SU-DHL-6 (cell line): ENCODE data around the gene PSME2.

Source experiments
- H2AFZ ChIP-seq: fragments of 200-600 bp; sonication (generic); 2 replicates; pipeline ENCODE4 v1.6.1; 2014; ENCODE audit warnings: low read depth, mild to moderate bottlenecking, moderate library complexity, mixed read lengths, antibody characterized with exemption, low read length; ENCODE audit not compliant: severe bottlenecking
- H3F3A ChIP-seq: fragments of 200-600 bp; shearing (Covaris generic); 2 replicates; pipeline ENCODE4 v1.6.0; 2016; ENCODE audit warnings: antibody characterized with exemption, mild to moderate bottlenecking; ENCODE audit not compliant: insufficient read depth
- H3K27ac ChIP-seq: fragments of 200-600 bp; sonication (generic); 2 replicates; pipeline ENCODE4 v1.5.1; 2016; ENCODE audit warnings: low read depth, mild to moderate bottlenecking, low read length, moderate library complexity, mixed read lengths
- H3K27me3 ChIP-seq: fragments of 200-600 bp; sonication (generic), shearing (Covaris generic); 2 replicates; pipeline ENCODE4 v1.6.0; 2014; ENCODE audit warnings: mild to moderate bottlenecking, low read length
- H3K36me3 ChIP-seq: fragments of 200-600 bp; sonication (generic); 2 replicates; pipeline ENCODE4 v1.6.1; 2014; ENCODE audit warnings: mild to moderate bottlenecking, low read length, mixed read lengths
- H3K4me2 ChIP-seq: fragments of 300-600, 200-600 bp; shearing (Covaris generic), sonication (generic); 2 replicates; pipeline ENCODE4 v1.6.0; 2014; ENCODE audit warnings: low read length, low read depth, mild to moderate bottlenecking; ENCODE audit not compliant: poor library complexity, severe bottlenecking
- H3K4me3 ChIP-seq: fragments of 200-600 bp; sonication (generic); 2 replicates; pipeline ENCODE4 v1.5.1; 2014; ENCODE audit warnings: antibody characterized with exemption, low read length, mild to moderate bottlenecking, mixed read lengths; ENCODE audit not compliant: insufficient read depth, poor library complexity, severe bottlenecking
- H3K79me2 ChIP-seq: fragments of 200-600 bp; sonication (generic); 2 replicates; pipeline ENCODE4 v1.6.1; 2014; ENCODE audit warnings: mild to moderate bottlenecking, low read length, moderate library complexity; ENCODE audit not compliant: insufficient read depth
- H3K9ac ChIP-seq: fragments of 200-600 bp; sonication (generic); 2 replicates; pipeline ENCODE4 v1.7.0; 2014; ENCODE audit warnings: mild to moderate bottlenecking, low read length
- H3K9me2 ChIP-seq: fragments of 200-600 bp; sonication (generic); replicated peaks from 2 replicates; pipeline ENCODE4 v1.6.1; 2014; ENCODE audit warnings: low read length; ENCODE audit not compliant: insufficient read depth
- H3K9me3 ChIP-seq: fragments of 200-600 bp; sonication (generic); 2 replicates; pipeline ENCODE4 v1.6.1; 2014; ENCODE audit warnings: low read length, mixed read lengths; ENCODE audit not compliant: insufficient read depth
- H4K20me1 ChIP-seq: fragments of 200-600 bp; sonication (generic); 2 replicates; pipeline ENCODE4 v1.6.1; 2014; ENCODE audit warnings: low read depth, mild to moderate bottlenecking, antibody characterized with exemption, low read length, moderate library complexity, mixed read lengths
- EZH2phosphoT487 ChIP-seq: fragments of 200-600 bp; sonication (generic), shearing (Covaris generic); conservative IDR thresholded peaks from 2 replicates; pipeline ENCODE4 v1.6.1; 2018; ENCODE audit warnings: mild to moderate bottlenecking, antibody characterized with exemption, low read length, moderate library complexity, mixed read lengths
- TF ChIP-seq, protein P1 (sequence below): fragments of 200-600 bp; sonication (generic); IDR thresholded peaks from one replicate; pipeline ENCODE4 v1.5.1; 2017; ENCODE audit warnings: antibody characterized with exemption, mild to moderate bottlenecking, low read length, moderate library complexity; ENCODE audit not compliant: insufficient read depth, poor library complexity, severe bottlenecking

The PSME2 gene

GRCh38 chr14:24182110-24182882 is 35.9 kb upstream of the PSME2 start:
- H2AFZ ChIP-seq = no peak overlapping the region
- no peak overlapping the region for H3K9ac ChIP-seq
- no peak overlapping the region for H3K4me3 ChIP-seq
- no peaks in the 10 kb centered on the region for H4K20me1 ChIP-seq
- no peak for TF ChIP-seq EZH2phosphoT487
- TF ChIP-seq, protein P1, sequence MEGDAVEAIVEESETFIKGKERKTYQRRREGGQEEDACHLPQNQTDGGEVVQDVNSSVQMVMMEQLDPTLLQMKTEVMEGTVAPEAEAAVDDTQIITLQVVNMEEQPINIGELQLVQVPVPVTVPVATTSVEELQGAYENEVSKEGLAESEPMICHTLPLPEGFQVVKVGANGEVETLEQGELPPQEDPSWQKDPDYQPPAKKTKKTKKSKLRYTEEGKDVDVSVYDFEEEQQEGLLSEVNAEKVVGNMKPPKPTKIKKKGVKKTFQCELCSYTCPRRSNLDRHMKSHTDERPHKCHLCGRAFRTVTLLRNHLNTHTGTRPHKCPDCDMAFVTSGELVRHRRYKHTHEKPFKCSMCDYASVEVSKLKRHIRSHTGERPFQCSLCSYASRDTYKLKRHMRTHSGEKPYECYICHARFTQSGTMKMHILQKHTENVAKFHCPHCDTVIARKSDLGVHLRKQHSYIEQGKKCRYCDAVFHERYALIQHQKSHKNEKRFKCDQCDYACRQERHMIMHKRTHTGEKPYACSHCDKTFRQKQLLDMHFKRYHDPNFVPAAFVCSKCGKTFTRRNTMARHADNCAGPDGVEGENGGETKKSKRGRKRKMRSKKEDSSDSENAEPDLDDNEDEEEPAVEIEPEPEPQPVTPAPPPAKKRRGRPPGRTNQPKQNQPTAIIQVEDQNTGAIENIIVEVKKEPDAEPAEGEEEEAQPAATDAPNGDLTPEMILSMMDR = no peak
- no peaks in the 10 kb centered on the region for H3K9me3 ChIP-seq
- H3K9me2 ChIP-seq = no peaks in the 10 kb centered on the region
- H3K27me3 ChIP-seq = no peaks in the 10 kb centered on the region
- no peak overlapping the region for H3K4me2 ChIP-seq
- H3K27ac ChIP-seq = no peak overlapping the region
- no peaks in the 10 kb centered on the region for H3K36me3 ChIP-seq
- no peaks in the 10 kb centered on the region for H3K79me2 ChIP-seq
- no peaks in the 10 kb centered on the region for H3F3A ChIP-seq

DNA sequence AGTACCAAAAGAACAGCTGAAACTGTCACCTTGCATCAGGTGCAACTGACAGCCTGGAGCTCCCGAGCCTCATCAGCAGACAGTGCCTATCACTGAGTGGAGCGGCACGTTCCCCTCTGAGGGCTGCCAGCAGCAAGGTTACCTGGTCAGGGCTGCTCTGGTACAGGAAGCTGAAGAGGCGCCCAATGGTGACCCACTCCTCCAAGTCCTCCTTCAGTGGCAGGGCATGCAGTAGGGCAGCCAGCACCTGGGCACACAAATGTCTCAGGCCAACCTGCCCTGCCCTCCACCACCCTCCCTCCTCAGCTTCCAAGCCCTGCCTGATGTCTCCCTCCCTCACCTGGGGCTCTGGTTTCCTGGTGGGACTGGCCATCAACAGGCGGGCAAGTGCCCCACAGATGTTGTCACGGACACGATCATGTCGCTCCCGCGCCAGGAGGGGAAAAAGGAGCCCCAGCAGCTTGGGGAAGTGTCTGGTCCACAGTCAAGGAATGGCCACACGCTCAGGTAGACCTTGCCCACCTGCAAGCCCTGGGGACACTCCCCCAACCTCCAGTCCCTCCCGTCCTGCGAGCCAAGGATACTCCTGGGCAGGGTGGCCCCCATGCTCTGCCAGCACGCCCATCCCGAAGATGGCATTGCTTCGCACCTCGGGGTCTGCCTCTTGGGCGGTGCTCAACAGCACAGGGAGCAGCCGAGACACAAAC is 35.1 kb upstream of the PSME2 start:
- Histone ChIP-seq H3K9me2 (no peaks in the 10 kb centered on the region), H3K36me3 (no peaks in the 10 kb centered on the region), H2AFZ (no peak overlapping the region)

GRCh38 chr14:24179961-24180796 is 33.8 kb upstream of the PSME2 start:
- Histone ChIP-seq H4K20me1 (no peaks in the 10 kb centered on the region), H3K9ac (no peak overlapping the region), H3K9me3 (no peaks in the 10 kb centered on the region), H3K27me3 (no peaks in the 10 kb centered on the region), H3K4me2 (no peak overlapping the region), H2AFZ (no peak overlapping the region), H3K36me3 (no peaks in the 10 kb centered on the region), H3K27ac (no peak overlapping the region), H3K9me2 (no peaks in the 10 kb centered on the region), H3K79me2 (no peaks in the 10 kb centered on the region), H3K4me3 (no peak overlapping the region), H3F3A (no peaks in the 10 kb centered on the region)
- TF ChIP-seq, protein P1 = no peak
- no peak for TF ChIP-seq EZH2phosphoT487

More for the DNA sequence above, 35.1 kb upstream of the PSME2 start:
- H3K79me2 ChIP-seq = no peaks in the 10 kb centered on the region
- no peak overlapping the region for H3K27ac ChIP-seq
- no peak overlapping the region for H3K4me3 ChIP-seq
- no peak for TF ChIP-seq EZH2phosphoT487
- H3F3A ChIP-seq = no peaks in the 10 kb centered on the region
- no peaks in the 10 kb centered on the region for H3K27me3 ChIP-seq
- no peaks in the 10 kb centered on the region for H4K20me1 ChIP-seq
- no peak overlapping the region for H3K9ac ChIP-seq
- H3K4me2 ChIP-seq = no peak overlapping the region
- H3K9me3 ChIP-seq = no peaks in the 10 kb centered on the region
